ENCODE results near the gene SLC7A6. TPM values are rescaled to one million over a fixed set of nuclear protein-coding genes. Genes with fewer than 3 reads are reported as not detected.

Gene SLC7A6
- total RNA-seq, 1 experiment from 2014 or later: 28.5 TPM

GRCh38 chr16:68269793-68270192 lies 5.5 kb downstream of the SLC7A6 start:
- BruUV-seq (replicated peaks): no TSS peak
- peaks cover 22% of the 10 kb centered on the region; the same call in 1 of the 2 replicates for H4K20me1 ChIP-seq (ENCODE audit: insufficient read depth)
- no peak overlapping the region for H3K4me3 ChIP-seq (replicated peaks in 1 of 2; ENCODE audit: low read depth in 1 of 2, low read length in 2 of 2)
- ChIA-PET POLR2A (no interaction called here), CTCF (no interaction called here), RAD21 (ENCODE audit: low non-redundant PET in 1 of 2, low total read pairs in 2 of 2, uncharacterized antibody in 2 of 2, unreplicated experiment in 2 of 2) (no interaction called here)
- no peaks in the 10 kb centered on the region for H3K9me3 ChIP-seq (ENCODE audit: control insufficient read depth in 1 of 2, insufficient read depth in 1 of 2, low read depth in 1 of 2, low read length in 2 of 2)
- DNase-seq (ENCODE audit: low read depth, low spot score): no peak
- TF ChIP-seq ZNF274 (IDR thresholded peaks at IDR 0.05; ENCODE audit: low read depth, low read length): no peak
- TF ChIP-seq, protein P1, sequence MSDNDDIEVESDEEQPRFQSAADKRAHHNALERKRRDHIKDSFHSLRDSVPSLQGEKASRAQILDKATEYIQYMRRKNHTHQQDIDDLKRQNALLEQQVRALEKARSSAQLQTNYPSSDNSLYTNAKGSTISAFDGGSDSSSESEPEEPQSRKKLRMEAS (IDR thresholded peaks at IDR 0.05): no peak
- TF ChIP-seq ELF1 (IDR thresholded peaks at IDR 0.05; ENCODE audit: borderline replicate concordance, low read depth): no peak
- TF ChIP-seq POLR2AphosphoS5 (IDR thresholded peaks at IDR 0.05; ENCODE audit: low read depth, low read length): no peak
- no peak for TF ChIP-seq SP1 (IDR thresholded peaks at IDR 0.05; ENCODE audit: low read depth)
- TF ChIP-seq SIN3A (IDR thresholded peaks at IDR 0.05; ENCODE audit: low read depth): no peak
- TF ChIP-seq CEBPB (IDR thresholded peaks at IDR 0.05; ENCODE audit: low read depth): no peak
- TF ChIP-seq JUND (IDR thresholded peaks at IDR 0.05): no peak
- TF ChIP-seq YY1 (IDR thresholded peaks at IDR 0.05; ENCODE audit: extremely low read depth, insufficient replicate concordance, low read depth, low read length): no peak
- H3K4me2 ChIP-seq (ENCODE audit: low read length): no peak overlapping the region
- no peaks in the 10 kb centered on the region for H3K27me3 ChIP-seq (ENCODE audit: insufficient read depth, low read length)
- H2AFZ ChIP-seq (ENCODE audit: low read depth, low read length, poor library complexity, severe bottlenecking): no peak overlapping the region
- no peak overlapping the region for H3K9ac ChIP-seq (ENCODE audit: low read length)
- no peaks in the 10 kb centered on the region for H3K9me2 ChIP-seq (ENCODE audit: insufficient read depth)
- H3K27ac ChIP-seq (ENCODE audit: low read depth, low read length): no peak overlapping the region
- H3K79me2 ChIP-seq (ENCODE audit: insufficient read depth, low read length): peaks cover 99% of the 10 kb centered on the region
- H3K4me1 ChIP-seq (ENCODE audit: control insufficient read depth in 1 of 2, insufficient read depth in 2 of 2, low read length in 2 of 2): peaks cover 18 to 23% of the 10 kb centered on the region in 2 experiments
- no peak for ATAC-seq
- H3K36me3 ChIP-seq (ENCODE audit: control insufficient read depth in 1 of 2, insufficient read depth in 2 of 2, low read length in 2 of 2): peaks cover 0 to 11% of the 10 kb centered on the region in 2 experiments; a peak in 2 of 4 replicates
- intact Hi-C loops (cut with micrococcal nuclease): loop anchor here (5.0 kb wide), 1 partner anchor 43 kb away; the partner anchor contains the start of genes PRMT7 and SLC7A6OS

GRCh38 chr16:68270353-68270752 lies 6.0 kb downstream of the SLC7A6 start:
- Histone ChIP-seq H3K4me2 (ENCODE audit: low read length) (no peak overlapping the region), H4K20me1 (ENCODE audit: insufficient read depth) (peaks cover 22% of the 10 kb centered on the region; the same call in 1 of the 2 replicates), H3K27me3 (ENCODE audit: insufficient read depth, low read length) (no peaks in the 10 kb centered on the region), H3K36me3 (ENCODE audit: control insufficient read depth in 1 of 2, insufficient read depth in 2 of 2, low read length in 2 of 2) (peaks cover 0 to 13% of the 10 kb centered on the region in 2 experiments; a peak in 2 of 4 replicates), H3K4me1 (ENCODE audit: control insufficient read depth in 1 of 2, insufficient read depth in 2 of 2, low read length in 2 of 2) (peaks cover 18 to 20% of the 10 kb centered on the region in 2 experiments), H3K9me3 (ENCODE audit: control insufficient read depth in 1 of 2, insufficient read depth in 1 of 2, low read depth in 1 of 2, low read length in 2 of 2) (no peaks in the 10 kb centered on the region), H3K9ac (ENCODE audit: low read length) (no peak overlapping the region), H3K9me2 (ENCODE audit: insufficient read depth) (no peaks in the 10 kb centered on the region), H3K27ac (ENCODE audit: low read depth, low read length) (no peak overlapping the region), H3K4me3 (replicated peaks in 1 of 2; ENCODE audit: low read depth in 1 of 2, low read length in 2 of 2) (no peak overlapping the region), H2AFZ (ENCODE audit: low read depth, low read length, poor library complexity, severe bottlenecking) (no peak overlapping the region), H3K79me2 (ENCODE audit: insufficient read depth, low read length) (peaks cover 96% of the 10 kb centered on the region)
- TF ChIP-seq CBX3 (IDR thresholded peaks at IDR 0.05; ENCODE audit: low read depth): no peak
- no peak for TF ChIP-seq EZH2 (IDR thresholded peaks at IDR 0.05)
- no peak for TF ChIP-seq POLR2AphosphoS5 (IDR thresholded peaks at IDR 0.05; ENCODE audit: low read depth, low read length)
- no peak for TF ChIP-seq TCF7L2 (IDR thresholded peaks at IDR 0.05; ENCODE audit: borderline replicate concordance, extremely low read depth, insufficient read depth, insufficient read length)
- TF ChIP-seq, protein P2, sequence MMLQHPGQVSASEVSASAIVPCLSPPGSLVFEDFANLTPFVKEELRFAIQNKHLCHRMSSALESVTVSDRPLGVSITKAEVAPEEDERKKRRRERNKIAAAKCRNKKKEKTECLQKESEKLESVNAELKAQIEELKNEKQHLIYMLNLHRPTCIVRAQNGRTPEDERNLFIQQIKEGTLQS (IDR thresholded peaks at IDR 0.05): no peak
- no peak for TF ChIP-seq RAD21 (IDR thresholded peaks at IDR 0.05; ENCODE audit: low read depth)
- no peak for TF ChIP-seq YY1 (IDR thresholded peaks at IDR 0.05; ENCODE audit: extremely low read depth, insufficient replicate concordance, low read depth, low read length)
- TF ChIP-seq CEBPB (IDR thresholded peaks at IDR 0.05; ENCODE audit: low read depth): no peak
- TF ChIP-seq ZFX (IDR thresholded peaks at IDR 0.05): no peak
- no peak for TF ChIP-seq REST (IDR thresholded peaks at IDR 0.05; ENCODE audit: low read depth)
- ATAC-seq (no peak), DNase-seq (ENCODE audit: low read depth, low spot score) (no peak)
- intact Hi-C loops (cut with micrococcal nuclease): no loop called here
- CTCF ChIA-PET: no interaction called here
- POLR2A ChIA-PET: no interaction called here
- RAD21 ChIA-PET (ENCODE audit: low non-redundant PET in 1 of 2, low total read pairs in 2 of 2, uncharacterized antibody in 2 of 2, unreplicated experiment in 2 of 2): no interaction called here
- BruUV-seq (replicated peaks): no TSS peak

Measured in HCT116 (cell line).